IgD-negative memory B cell (primary cell): ENCODE measurements around the gene PMPCB. TPM values are rescaled to one million over a fixed set of nuclear protein-coding genes. Genes with fewer than 3 reads are reported as not detected.

ENCODE experiments used
- H3K27ac Mint-ChIP-seq, 3 donors: one replicate each; pipeline ENCODE4 v1.8.0; 2020 to 2022; ENCODE audit warnings: mild to moderate bottlenecking in 3 of 3, mixed read lengths in 3 of 3, moderate library complexity in 1 of 3
- H3K27me3 Mint-ChIP-seq: one replicate; pipeline ENCODE4 v1.8.0; 2021; ENCODE audit warnings: mixed read lengths
- H3K36me3 Mint-ChIP-seq: one replicate; pipeline ENCODE4 v1.8.0; 2020; ENCODE audit warnings: mild to moderate bottlenecking, mixed read lengths
- H3K4me1 Mint-ChIP-seq, 3 donors: one replicate each; pipeline ENCODE4 v1.8.0; 2020 to 2022; ENCODE audit warnings: mixed read lengths in 3 of 3, mild to moderate bottlenecking in 1 of 3
- H3K4me3 Mint-ChIP-seq, 4 donors: one replicate each; pipeline ENCODE4 v1.8.0; 2020 to 2022; ENCODE audit warnings: mild to moderate bottlenecking in 4 of 4, mixed read lengths in 4 of 4, moderate library complexity in 3 of 4
- H3K9me3 Mint-ChIP-seq, 3 donors: one replicate each; pipeline ENCODE4 v1.8.0; 2020 to 2021; ENCODE audit warnings: mixed read lengths in 3 of 3, mild to moderate bottlenecking in 1 of 3
- polyA plus RNA-seq: library from polyadenylated mRNA; unstranded; fragments of 300-500 nt; fragmentation: Illumina TruSeq; gene quantifications from one replicate; pipeline ENCODE4 v1.2.3, GENCODE V29; 2021

PMPCB gene
- polyA plus RNA-seq, 1 donor from 2014 or later: 62.6 TPM

- no peak overlapping the region for H3K27ac Mint-ChIP-seq
- no peaks in the 10 kb centered on the region for H3K9me3 Mint-ChIP-seq
- H3K4me3 Mint-ChIP-seq: no peak overlapping the region
- no peaks in the 10 kb centered on the region for H3K27me3 Mint-ChIP-seq
- H3K4me1 Mint-ChIP-seq: peaks cover 21 to 25% (median 22%) of the 10 kb centered on the region in 3 donors
- H3K36me3 Mint-ChIP-seq: no peaks in the 10 kb centered on the region
Measured at GRCh38 chr7:103299660-103300059, 2.4 kb downstream of the PMPCB start.

- H3K27ac Mint-ChIP-seq: no peak overlapping the region
- no peaks in the 10 kb centered on the region for H3K9me3 Mint-ChIP-seq
- no peaks in the 10 kb centered on the region for H3K27me3 Mint-ChIP-seq
- H3K4me3 Mint-ChIP-seq: peak overlapping the region in 1 of 4 donors; percentile 65
- H3K4me1 Mint-ChIP-seq: peaks cover 14 to 25% (median 16%) of the 10 kb centered on the region in 3 donors
- no peaks in the 10 kb centered on the region for H3K36me3 Mint-ChIP-seq
Measured at GRCh38 chr7:103301441-103301840, 4.2 kb downstream of the PMPCB start.

GRCh38 chr7:103307503-103308231, 10.4 kb downstream of the PMPCB start:
- peaks cover 0 to 7% (median 7%) of the 10 kb centered on the region in 3 donors for H3K4me1 Mint-ChIP-seq
- no peaks in the 10 kb centered on the region for H3K36me3 Mint-ChIP-seq
- no peaks in the 10 kb centered on the region for H3K9me3 Mint-ChIP-seq
- H3K27ac Mint-ChIP-seq: peak overlapping the region in 1 of 3 donors; percentile 10
- H3K27me3 Mint-ChIP-seq: no peaks in the 10 kb centered on the region
- H3K4me3 Mint-ChIP-seq: no peak overlapping the region

- Mint-ChIP-seq H3K36me3 (peaks cover 5% of the 10 kb centered on the region), H3K4me1 (peaks cover 3 to 6% (median 4%) of the 10 kb centered on the region in 3 donors), H3K27ac (peak overlapping the region in 1 of 3 donors; percentile 64), H3K27me3 (no peaks in the 10 kb centered on the region), H3K4me3 (no peak overlapping the region), H3K9me3 (no peaks in the 10 kb centered on the region)
Measured at GRCh38 chr7:103314852-103315251, 17.6 kb downstream of the PMPCB start.

- peaks cover 3 to 6% (median 4%) of the 10 kb centered on the region in 3 donors for H3K4me1 Mint-ChIP-seq
- H3K4me3 Mint-ChIP-seq: no peak overlapping the region
- no peaks in the 10 kb centered on the region for H3K9me3 Mint-ChIP-seq
- H3K27me3 Mint-ChIP-seq: no peaks in the 10 kb centered on the region
- peaks cover 5% of the 10 kb centered on the region for H3K36me3 Mint-ChIP-seq
- H3K27ac Mint-ChIP-seq: peak overlapping the region in 2 of 3 donors; percentile 43 to 76
Measured at GRCh38 chr7:103316380-103316941, 19.2 kb downstream of the PMPCB start.

- Mint-ChIP-seq H3K27me3 (no peaks in the 10 kb centered on the region), H3K9me3 (no peaks in the 10 kb centered on the region), H3K4me3 (no peak overlapping the region), H3K36me3 (peaks cover 5% of the 10 kb centered on the region), H3K27ac (peak overlapping the region in 1 of 3 donors; percentile 21), H3K4me1 (peaks cover 3 to 6% (median 4%) of the 10 kb centered on the region in 3 donors)
Measured at GRCh38 chr7:103317009-103317408, 19.8 kb downstream of the PMPCB start.

- no peaks in the 10 kb centered on the region for H3K36me3 Mint-ChIP-seq
- no peaks in the 10 kb centered on the region for H3K27me3 Mint-ChIP-seq
- H3K4me3 Mint-ChIP-seq: no peak overlapping the region
- no peaks in the 10 kb centered on the region for H3K9me3 Mint-ChIP-seq
- H3K4me1 Mint-ChIP-seq: peaks cover 0 to 3% (median 0%) of the 10 kb centered on the region in 3 donors
- no peak overlapping the region for H3K27ac Mint-ChIP-seq
Measured at GRCh38 chr7:103325744-103326143, 28.5 kb downstream of the PMPCB start.

GRCh38 chr7:103336761-103337160, 39.5 kb downstream of the PMPCB start:
- no peak overlapping the region for H3K4me3 Mint-ChIP-seq
- H3K4me1 Mint-ChIP-seq: peaks cover 4 to 17% (median 14%) of the 10 kb centered on the region in 3 donors
- no peak overlapping the region for H3K27ac Mint-ChIP-seq
- no peaks in the 10 kb centered on the region for H3K9me3 Mint-ChIP-seq
- peaks cover 8% of the 10 kb centered on the region for H3K36me3 Mint-ChIP-seq
- no peaks in the 10 kb centered on the region for H3K27me3 Mint-ChIP-seq

GRCh38 chr7:103338864-103339263, 41.6 kb downstream of the PMPCB start:
- Mint-ChIP-seq H3K9me3 (no peaks in the 10 kb centered on the region), H3K4me3 (no peak overlapping the region), H3K27me3 (no peaks in the 10 kb centered on the region), H3K36me3 (peaks cover 8% of the 10 kb centered on the region), H3K4me1 (peaks cover 12 to 23% (median 20%) of the 10 kb centered on the region in 3 donors), H3K27ac (no peak overlapping the region)

GRCh38 chr7:103341466-103341865, 44.2 kb downstream of the PMPCB start:
- Mint-ChIP-seq H3K4me3 (peak overlapping the region in 2 of 4 donors; percentile 47 to 75), H3K36me3 (peaks cover 8% of the 10 kb centered on the region), H3K9me3 (no peaks in the 10 kb centered on the region), H3K4me1 (peaks cover 23 to 31% (median 28%) of the 10 kb centered on the region in 3 donors), H3K27ac (peak overlapping the region in 1 of 3 donors; percentile 21), H3K27me3 (no peaks in the 10 kb centered on the region)

GRCh38 chr7:103343332-103343731, 46.1 kb downstream of the PMPCB start:
- peak overlapping the region; percentile 74 to 97 (median 96) for H3K27ac Mint-ChIP-seq

GRCh38 chr7:103343758-103344452, 46.7 kb downstream of the PMPCB start:
- H3K36me3 Mint-ChIP-seq: peaks cover 7% of the 10 kb centered on the region
- peaks cover under 1% of the 10 kb centered on the region for H3K27me3 Mint-ChIP-seq
- H3K4me1 Mint-ChIP-seq: peaks cover 33 to 46% (median 34%) of the 10 kb centered on the region in 3 donors
- H3K4me3 Mint-ChIP-seq: peak overlapping the region; percentile 89 to 100 (median 99)
- H3K27ac Mint-ChIP-seq: peak overlapping the region; percentile 74 to 97 (median 96)
- no peaks in the 10 kb centered on the region for H3K9me3 Mint-ChIP-seq

More at GRCh38 chr7:103343332-103343731, 46.1 kb downstream of the PMPCB start:
- H3K4me3 Mint-ChIP-seq: peak overlapping the region in 3 of 4 donors; percentile 89 to 100 (median 99)
- H3K9me3 Mint-ChIP-seq: no peaks in the 10 kb centered on the region
- peaks cover 8% of the 10 kb centered on the region for H3K36me3 Mint-ChIP-seq
- H3K27me3 Mint-ChIP-seq: no peaks in the 10 kb centered on the region
- peaks cover 31 to 42% (median 31%) of the 10 kb centered on the region in 3 donors for H3K4me1 Mint-ChIP-seq

GRCh38 chr7:103344453-103345149, 47.4 kb downstream of the PMPCB start, which contains the start of gene DNAJC2:
TSS of gene DNAJC2 (minus strand) at chr7:103344767. CDS start at chr7:103344622, 145 bp downstream.
- H3K27me3 Mint-ChIP-seq: peaks cover 1% of the 10 kb centered on the region
- peak within 1 kb of the TSS; percentile 74 to 97 (median 96) for H3K27ac Mint-ChIP-seq
- no peaks in the 10 kb centered on the region for H3K9me3 Mint-ChIP-seq
- peaks cover 3% of the 10 kb centered on the region for H3K36me3 Mint-ChIP-seq
- H3K4me1 Mint-ChIP-seq: peaks cover 38 to 49% (median 39%) of the 10 kb centered on the region in 3 donors
- H3K4me3 Mint-ChIP-seq: peak within 1 kb of the TSS; percentile 89 to 100 (median 99)

- H3K4me3 Mint-ChIP-seq: peak overlapping the region; percentile 60 to 97 (median 82)
Measured at GRCh38 chr7:103346396-103346795, 49.2 kb downstream of the PMPCB start.

More at GRCh38 chr7:103346396-103346795, 49.2 kb downstream of the PMPCB start:
- Mint-ChIP-seq H3K27ac (peak overlapping the region in 2 of 3 donors; percentile 61 to 96), H3K36me3 (no peaks in the 10 kb centered on the region), H3K9me3 (no peaks in the 10 kb centered on the region), H3K4me1 (peaks cover 40 to 52% (median 47%) of the 10 kb centered on the region in 3 donors), H3K27me3 (peaks cover 1% of the 10 kb centered on the region)
